ENCODE data around the gene TBL2.

GRCh38 chr7:73572767-73573186, 5.6 kb downstream of the TBL2 start:
- TF ChIP-seq CTCF (IDR thresholded peaks at IDR 0.05) (no peak), EZH2 (IDR thresholded peaks at IDR 0.05; ENCODE audit: borderline replicate concordance, insufficient read depth, low read depth, low read length, poor library complexity, severe bottlenecking) (no peak)
